Chondrocyte (in vitro differentiated cells): ENCODE data around the gene GNA12. TPM values are rescaled to one million over a fixed set of nuclear protein-coding genes. Genes with fewer than 3 reads are reported as not detected.

Experiments used
- DNase-seq: peaks from one replicate; pipeline ENCODE4 v3.0.0; 2021; ENCODE audit warnings: mixed read lengths, low spot score
- H3K27ac Mint-ChIP-seq: one replicate; pipeline ENCODE4 v1.8.0; 2021; ENCODE audit warnings: mild to moderate bottlenecking, moderate library complexity, mixed read lengths; ENCODE audit not compliant: unreplicated experiment
- H3K27me3 Mint-ChIP-seq: 2 replicates; pipeline ENCODE4 v1.8.0; 2021; ENCODE audit warnings: low read depth, mixed read lengths
- H3K36me3 Mint-ChIP-seq: 2 replicates; pipeline ENCODE4 v1.8.0; 2021; ENCODE audit warnings: low read depth, mixed read lengths
- H3K4me1 Mint-ChIP-seq: 2 replicates; pipeline ENCODE4 v1.8.0; 2021; ENCODE audit warnings: low read depth, mild to moderate bottlenecking, mixed read lengths
- H3K4me3 Mint-ChIP-seq: one replicate; pipeline ENCODE4 v1.8.0; 2021; ENCODE audit warnings: mild to moderate bottlenecking, moderate library complexity, mixed read lengths; ENCODE audit not compliant: unreplicated experiment
- H3K9me3 Mint-ChIP-seq: 2 replicates; pipeline ENCODE4 v1.8.0; 2021; ENCODE audit warnings: low read depth, mixed read lengths
- CTCF ChIP-seq: fragments of 200-600 bp; sonication (generic); IDR thresholded peaks from 2 replicates; pipeline ENCODE4 v1.5.0; 2021; ENCODE audit warnings: antibody characterized with exemption, mild to moderate bottlenecking, moderate library complexity
- total RNA-seq: library from RNA; stranded (reverse); gene quantifications from 3 replicates; pipeline ENCODE4 v1.2.1, GENCODE V29; 2021

GNA12 gene
- total RNA-seq, 1 donor from 2014 or later: 111 TPM

GRCh38 chr7:2818121-2818520 lies 26.0 kb downstream of the GNA12 start:
- no peaks in the 10 kb centered on the region for H3K9me3 Mint-ChIP-seq
- H3K4me3 Mint-ChIP-seq: no peak overlapping the region
- TF ChIP-seq CTCF: no peak
- peak overlapping the region; percentile 36 for H3K27ac Mint-ChIP-seq
- peaks cover 96% of the 10 kb centered on the region for H3K4me1 Mint-ChIP-seq
- H3K36me3 Mint-ChIP-seq: peaks cover 4% of the 10 kb centered on the region
- no peak for DNase-seq
- no peaks in the 10 kb centered on the region for H3K27me3 Mint-ChIP-seq

- H3K27me3 Mint-ChIP-seq: no peaks in the 10 kb centered on the region
- no peak overlapping the region for H3K4me3 Mint-ChIP-seq
- TF ChIP-seq CTCF: no peak
- H3K9me3 Mint-ChIP-seq: no peaks in the 10 kb centered on the region
- peaks cover 96% of the 10 kb centered on the region for H3K4me1 Mint-ChIP-seq
- no peak for DNase-seq
- peak overlapping the region; percentile 88 for H3K27ac Mint-ChIP-seq
- peaks cover 4% of the 10 kb centered on the region for H3K36me3 Mint-ChIP-seq
Measured at GRCh38 chr7:2817456-2817855, 26.7 kb downstream of the GNA12 start.

DNA sequence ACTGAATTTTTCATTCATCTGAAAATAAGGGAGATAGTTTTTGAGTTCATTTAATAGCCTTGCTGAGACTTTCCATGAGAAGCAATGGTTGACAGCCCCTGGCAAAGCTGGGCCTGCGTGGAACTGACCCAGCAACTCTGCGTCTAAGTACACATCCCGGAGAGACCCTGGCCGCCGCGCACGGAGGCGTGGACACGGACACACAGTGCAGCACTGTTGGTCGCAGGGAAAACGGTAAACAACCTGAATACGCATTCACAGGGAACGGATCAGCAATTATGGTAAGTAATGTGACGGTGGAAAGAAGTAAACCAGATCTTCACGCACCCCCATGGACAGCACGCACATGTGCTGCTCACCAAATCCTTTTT lies 28.2 kb downstream of the GNA12 start:
- no peak overlapping the region for H3K4me3 Mint-ChIP-seq

DNA sequence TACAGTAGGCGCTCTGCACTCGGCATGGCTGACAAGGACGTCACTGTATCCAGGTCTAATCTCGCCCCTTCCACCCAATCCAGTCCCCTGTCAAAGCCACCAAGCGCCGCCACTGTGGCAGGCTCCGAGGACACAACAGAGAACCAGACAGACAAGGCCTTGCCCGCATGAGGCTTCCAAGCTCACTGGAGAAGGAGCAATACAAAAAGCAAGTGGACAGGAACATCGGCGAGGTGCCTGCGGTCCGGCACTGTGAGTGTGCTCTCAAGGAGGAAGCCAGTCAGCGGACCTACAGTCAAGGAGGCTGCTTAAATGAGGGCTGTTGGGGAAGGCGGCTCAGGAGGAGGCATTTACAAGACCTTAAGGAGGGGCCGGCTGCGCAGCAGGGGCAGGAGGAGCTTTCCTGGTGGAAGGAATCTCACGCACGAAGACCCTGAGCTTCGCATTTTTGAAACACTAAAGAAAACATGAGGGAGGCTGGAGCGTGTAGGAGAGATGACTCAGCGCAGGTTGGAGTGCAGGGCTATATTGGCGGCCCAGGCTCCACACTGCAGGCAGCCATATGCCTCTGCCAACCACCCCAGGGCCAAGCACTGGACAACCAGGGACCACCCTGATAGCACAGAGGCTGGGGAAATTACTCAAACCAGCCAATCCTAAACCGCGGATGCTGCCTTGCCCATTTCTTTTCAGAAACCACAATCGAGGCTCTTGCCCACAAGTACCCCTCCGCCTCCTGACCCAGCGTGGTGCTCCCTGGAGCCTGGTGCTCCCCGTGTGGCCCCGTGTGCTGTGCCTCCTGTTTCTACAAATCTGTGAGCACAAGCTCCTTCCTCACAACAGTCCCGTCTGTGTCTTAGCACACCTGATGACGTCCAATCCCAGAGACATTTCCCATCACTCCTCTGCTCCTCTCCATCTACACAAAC lies 28.9 kb downstream of the GNA12 start:
- Mint-ChIP-seq H3K9me3 (no peaks in the 10 kb centered on the region), H3K4me3 (peak overlapping the region; percentile 51), H3K36me3 (peaks cover 4% of the 10 kb centered on the region), H3K4me1 (peaks cover 96% of the 10 kb centered on the region), H3K27ac (peak overlapping the region; percentile 96), H3K27me3 (no peaks in the 10 kb centered on the region)
- peak; percentile 62 for TF ChIP-seq CTCF
- no peak for DNase-seq

More for the DNA sequence above, 28.2 kb downstream of the GNA12 start:
- peaks cover 96% of the 10 kb centered on the region for H3K4me1 Mint-ChIP-seq
- no peak for DNase-seq
- no peaks in the 10 kb centered on the region for H3K27me3 Mint-ChIP-seq
- TF ChIP-seq CTCF: no peak
- peaks cover 4% of the 10 kb centered on the region for H3K36me3 Mint-ChIP-seq
- H3K9me3 Mint-ChIP-seq: no peaks in the 10 kb centered on the region
- peak overlapping the region; percentile 96 for H3K27ac Mint-ChIP-seq

GRCh38 chr7:2814186-2814945 lies 29.7 kb downstream of the GNA12 start:
- no peaks in the 10 kb centered on the region for H3K27me3 Mint-ChIP-seq
- no peak for TF ChIP-seq CTCF
- no peaks in the 10 kb centered on the region for H3K9me3 Mint-ChIP-seq
- DNase-seq: no peak
- peak overlapping the region; percentile 96 for H3K27ac Mint-ChIP-seq
- H3K4me1 Mint-ChIP-seq: peaks cover 94% of the 10 kb centered on the region
- peaks cover 4% of the 10 kb centered on the region for H3K36me3 Mint-ChIP-seq
- H3K4me3 Mint-ChIP-seq: peak overlapping the region; percentile 51
